Endothelial cell of umbilical vein (primary cell): ENCODE data around the gene CUBN. TPM values are rescaled to one million over a fixed set of nuclear protein-coding genes. Genes with fewer than 3 reads are reported as not detected.

Experiments used
- BruUV-seq: library from RNA; stranded (reverse); fragments of 400-500 nt; replicated peaks from 2 replicates; lab custom pipeline; 2021; lab: Mats Ljungman, UMichigan
- CTCF ChIA-PET: fragments of 300-600, 350-600 bp; sonication (Branson Sonifier 250); formaldehyde crosslinking; loops from one replicate; lab custom pipeline; 2021; ENCODE audit warnings: antibody characterized with exemption, inconsistent platforms; lab: Charles Lee
- POLR2A ChIA-PET: fragments of 300-600, 350-600 bp; sonication (Branson Sonifier 250); formaldehyde crosslinking; loops from one replicate; lab custom pipeline; 2021; ENCODE audit warnings: antibody characterized with exemption, inconsistent platforms; lab: Charles Lee
- DNase-seq: peaks from one replicate; pipeline ENCODE4 v3.0.0-alpha.2; 2011; ENCODE audit warnings: low read depth, low spot score
- FAIRE-seq: peaks from 2 replicates; lab custom pipeline; 2011; peaks lifted over from hg19 to GRCh38; lab: Jason Lieb, UNC
- H2AFZ ChIP-seq: 2 replicates; pipeline ENCODE4 v1.6.0; 2012; ENCODE audit warnings: low read depth, low read length, control low read depth, inconsistent platforms
- H3K27ac ChIP-seq: 2 replicates; pipeline ENCODE4 v1.5.1; 2011; ENCODE audit warnings: low read depth, mild to moderate bottlenecking, control low read depth, low read length, moderate library complexity; ENCODE audit not compliant: insufficient read depth
- H3K27me3 ChIP-seq, 2 experiments: 2 replicates each; pipeline versions ENCODE4 v1.6.0 to v1.6.1; 2011; ENCODE audit warnings: low read length in 2 of 2, mixed read lengths in 1 of 2; ENCODE audit not compliant: control insufficient read depth in 2 of 2, insufficient read depth in 2 of 2
- H3K36me3 ChIP-seq, 2 experiments: 2 replicates in 1 of 2; 3 replicates in 1 of 2; pipeline ENCODE4 v1.5.1; 2011; ENCODE audit warnings: low read length in 2 of 2, mild to moderate bottlenecking in 1 of 2, moderate library complexity in 1 of 2; ENCODE audit not compliant: control insufficient read depth in 2 of 2, insufficient read depth in 2 of 2; ENCODE audit errors: extremely low read depth in 1 of 2
- H3K4me1 ChIP-seq: 3 replicates; pipeline ENCODE4 v1.5.1; 2011; ENCODE audit warnings: mild to moderate bottlenecking, low read length; ENCODE audit not compliant: control insufficient read depth, insufficient read depth; ENCODE audit errors: extremely low read depth
- H3K4me2 ChIP-seq: 2 replicates; pipeline ENCODE4 v1.6.1; 2011; ENCODE audit warnings: low read length, control low read depth, mixed read lengths; ENCODE audit not compliant: insufficient read depth
- H3K4me3 ChIP-seq, 3 experiments: fragments of 200-600 bp in 1 of 3; sonication (generic), shearing (Covaris generic) in 1 of 3; replicated peaks in 1 of 3; 2 replicates each; pipeline ENCODE4 v1.5.1; 2011 to 2016; ENCODE audit warnings: control low read depth in 3 of 3, low read length in 3 of 3, mild to moderate bottlenecking in 2 of 3, inconsistent platforms in 1 of 3, low read depth in 1 of 3, moderate library complexity in 1 of 3; ENCODE audit not compliant: insufficient read depth in 1 of 3
- H3K79me2 ChIP-seq: 2 replicates; pipeline ENCODE4 v1.6.0; 2012; ENCODE audit warnings: low read length, inconsistent platforms; ENCODE audit not compliant: control insufficient read depth, insufficient read depth
- H3K9ac ChIP-seq: replicated peaks from 2 replicates; pipeline ENCODE3; 2011; ENCODE audit warnings: low read length, control low read depth; ENCODE audit not compliant: insufficient read depth; ENCODE audit errors: extremely low read depth
- H3K9me1 ChIP-seq: replicated peaks from 3 replicates; pipeline ENCODE4 v1.6.0; 2011; ENCODE audit warnings: mild to moderate bottlenecking, low read length; ENCODE audit not compliant: control insufficient read depth, insufficient read depth; ENCODE audit errors: extremely low read depth
- H3K9me3 ChIP-seq: replicated peaks from 2 replicates; pipeline ENCODE4 v1.5.1; 2012; ENCODE audit warnings: low read length, inconsistent platforms; ENCODE audit not compliant: control insufficient read depth, insufficient read depth
- H4K20me1 ChIP-seq: replicated peaks from 2 replicates; pipeline ENCODE3; 2011; ENCODE audit warnings: mild to moderate bottlenecking, low read length; ENCODE audit not compliant: control insufficient read depth, insufficient read depth; ENCODE audit errors: extremely low read depth
- EZH2 ChIP-seq: IDR thresholded peaks from 2 replicates; pipeline ENCODE4 v1.6.1; 2012; ENCODE audit warnings: borderline replicate concordance, low read depth, mild to moderate bottlenecking, moderate library complexity, low read length, inconsistent platforms; ENCODE audit not compliant: severe bottlenecking
- FOS ChIP-seq: IDR thresholded peaks from 2 replicates; pipeline ENCODE4 v1.6.1; 2011; ENCODE audit warnings: mild to moderate bottlenecking, low read length, moderate library complexity, borderline replicate concordance; ENCODE audit not compliant: insufficient read depth
- GATA2 ChIP-seq: IDR thresholded peaks from 2 replicates; pipeline ENCODE4 v1.7.0; 2011; ENCODE audit warnings: low read depth, mild to moderate bottlenecking, moderate library complexity, mixed read lengths, low read length; ENCODE audit not compliant: insufficient read length, insufficient read depth
- JUN ChIP-seq: IDR thresholded peaks from 2 replicates; pipeline ENCODE4 v1.6.1; 2011; ENCODE audit warnings: borderline replicate concordance, low read depth; ENCODE audit not compliant: insufficient read length, insufficient read depth
- MYC ChIP-seq: IDR thresholded peaks from one replicate; pipeline ENCODE4 v1.6.1; 2011; ENCODE audit warnings: mild to moderate bottlenecking, low read depth, low read length
- POLR2A ChIP-seq: IDR thresholded peaks from 2 replicates; pipeline ENCODE4 v1.6.1; 2012; ENCODE audit warnings: low read depth, mild to moderate bottlenecking, control low read depth, low read length
- POLR2AphosphoS5 ChIP-seq: IDR thresholded peaks from 2 replicates; pipeline ENCODE4 v1.6.1; 2012; ENCODE audit warnings: low read depth, mild to moderate bottlenecking, control low read depth, low read length, moderate library complexity; ENCODE audit not compliant: insufficient read depth
- dilution Hi-C: fragments of 300-500 bp; cut with MboI; formaldehyde crosslinking; loops from one replicate; pipeline ENCODE4 v1.15.0; 2019; ENCODE audit warnings: low sequenced_read_pairs; ENCODE audit not compliant: extremely low pct_ligation_motif_present
- intact Hi-C: fragments of 100-400 bp; cut with micrococcal nuclease; formaldehyde crosslinking; loops from one replicate; pipeline ENCODE4 v1.10.0; 2022
- polyA plus RNA-seq, 4 experiments: library from polyadenylated mRNA; depleted of rRNA in 3 of 4; stranded (reverse) in 3 of 4; unstranded in 1 of 4; fragments of >200 nt; gene quantifications; 2 replicates each; pipeline versions ENCODE4 v1.2.1 to v1.2.3, GENCODE V29; 2011 to 2012; ENCODE audit warnings: missing spikeins in 1 of 4
- total RNA-seq: library from RNA; stranded (reverse); gene quantifications from 2 replicates; pipeline ENCODE4 v1.2.3, GENCODE V29; 2021
- TF ChIP-seq, protein P1 (sequence below): IDR thresholded peaks from 2 replicates; pipeline ENCODE4 v1.6.1; 2011; ENCODE audit not compliant: insufficient read depth, insufficient read length
- TF ChIP-seq, protein P2 (sequence below), 2 donors: IDR thresholded peaks; 1 replicate in 1 of 2; 2 replicates in 1 of 2; pipeline ENCODE4 v1.5.1; 2011; ENCODE audit warnings: low read length in 2 of 2, mild to moderate bottlenecking in 2 of 2, moderate library complexity in 2 of 2, control low read depth in 1 of 2, inconsistent platforms in 1 of 2, low read depth in 1 of 2; ENCODE audit not compliant: insufficient read depth in 1 of 2; ENCODE audit errors: extremely low read depth in 1 of 2

Gene CUBN
- total and polyA plus RNA-seq, 2 donors (not counting 3 experiments of a cell fraction or from before 2014, with no cell fraction given) = 2.7 to 4.6 TPM

DNA sequence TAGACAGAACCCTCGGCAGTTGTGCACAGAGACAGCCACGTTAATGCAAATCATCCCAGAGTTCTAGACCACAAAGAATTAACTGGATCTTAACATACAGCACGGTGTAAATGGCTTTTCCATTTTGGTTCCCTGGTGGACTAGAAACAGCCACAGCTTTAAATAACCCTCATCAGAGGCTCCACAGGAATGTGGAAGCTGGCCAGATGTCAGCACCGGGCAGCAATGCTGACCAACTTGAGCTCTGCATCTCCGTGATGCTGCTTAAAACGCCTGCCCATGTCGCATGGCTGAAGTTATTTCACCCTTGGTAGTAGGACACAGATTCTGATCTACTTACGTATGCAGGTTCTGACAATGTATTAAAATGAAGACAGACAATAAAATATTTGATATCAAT is 336.9 kb downstream of the CUBN start:
- Histone ChIP-seq H3K4me3 (no peak overlapping the region), H3K79me2 (peaks cover 30% of the 10 kb centered on the region), H2AFZ (no peak overlapping the region), H3K27ac (no peak overlapping the region), H3K9me3 (no peaks in the 10 kb centered on the region), H4K20me1 (no peaks in the 10 kb centered on the region), H3K4me1 (no peaks in the 10 kb centered on the region), H3K9ac (no peak overlapping the region), H3K9me1 (no peaks in the 10 kb centered on the region), H3K27me3 (no peaks in the 10 kb centered on the region), H3K36me3 (peaks cover 0 to 3% of the 10 kb centered on the region in 2 experiments), H3K4me2 (no peak overlapping the region)
- intact Hi-C loops = no loop called here
- BruUV-seq = no TSS peak
- FAIRE-seq (peak; percentile 21), DNase-seq (no peak)
- TF ChIP-seq EZH2 (no peak), FOS (no peak), POLR2AphosphoS5 (no peak), MYC (no peak), GATA2 (no peak), JUN (no peak), POLR2A (no peak)
- TF ChIP-seq, protein P1, sequence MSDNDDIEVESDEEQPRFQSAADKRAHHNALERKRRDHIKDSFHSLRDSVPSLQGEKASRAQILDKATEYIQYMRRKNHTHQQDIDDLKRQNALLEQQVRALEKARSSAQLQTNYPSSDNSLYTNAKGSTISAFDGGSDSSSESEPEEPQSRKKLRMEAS = no peak
- TF ChIP-seq, protein P2, sequence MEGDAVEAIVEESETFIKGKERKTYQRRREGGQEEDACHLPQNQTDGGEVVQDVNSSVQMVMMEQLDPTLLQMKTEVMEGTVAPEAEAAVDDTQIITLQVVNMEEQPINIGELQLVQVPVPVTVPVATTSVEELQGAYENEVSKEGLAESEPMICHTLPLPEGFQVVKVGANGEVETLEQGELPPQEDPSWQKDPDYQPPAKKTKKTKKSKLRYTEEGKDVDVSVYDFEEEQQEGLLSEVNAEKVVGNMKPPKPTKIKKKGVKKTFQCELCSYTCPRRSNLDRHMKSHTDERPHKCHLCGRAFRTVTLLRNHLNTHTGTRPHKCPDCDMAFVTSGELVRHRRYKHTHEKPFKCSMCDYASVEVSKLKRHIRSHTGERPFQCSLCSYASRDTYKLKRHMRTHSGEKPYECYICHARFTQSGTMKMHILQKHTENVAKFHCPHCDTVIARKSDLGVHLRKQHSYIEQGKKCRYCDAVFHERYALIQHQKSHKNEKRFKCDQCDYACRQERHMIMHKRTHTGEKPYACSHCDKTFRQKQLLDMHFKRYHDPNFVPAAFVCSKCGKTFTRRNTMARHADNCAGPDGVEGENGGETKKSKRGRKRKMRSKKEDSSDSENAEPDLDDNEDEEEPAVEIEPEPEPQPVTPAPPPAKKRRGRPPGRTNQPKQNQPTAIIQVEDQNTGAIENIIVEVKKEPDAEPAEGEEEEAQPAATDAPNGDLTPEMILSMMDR (IDR thresholded peaks at IDR 0.05; ENCODE audit: extremely low read depth in 1 of 2, insufficient read depth in 1 of 2, low read depth in 1 of 2, low read length in 2 of 2) = no peak
- dilution Hi-C loops = no loop called here
- POLR2A ChIA-PET = no interaction called here
- CTCF ChIA-PET = interaction anchor here (3.3 kb wide), 1 partner anchor 16 kb away, joined by 12 read pairs; no protein-coding TSS in a partner anchor
